Glomerular endothelial cell (primary cell): ENCODE measurements around the gene TNFRSF1A. TPM values are rescaled to one million over a fixed set of nuclear protein-coding genes. Genes with fewer than 3 reads are reported as not detected.

Experiments used
- DNase-seq: peaks from one replicate; pipeline ENCODE4 v3.0.0-alpha.2; 2011; ENCODE audit warnings: low read depth, low spot score; ENCODE audit errors: extremely low read depth
- total RNA-seq: library from RNA; depleted of rRNA; stranded (reverse); fragments of >200 nt; gene quantifications from 2 replicates; pipeline ENCODE4 v1.2.3, GENCODE V29; 2015

Gene TNFRSF1A
- total RNA-seq, 1 donor from 2014 or later = 204 TPM

GRCh38 chr12:6374786-6375160 is 32.9 kb upstream of the TNFRSF1A start:
- no peak for DNase-seq

- DNase-seq = no peak
Observed at GRCh38 chr12:6374028-6374785, 32.3 kb upstream of the TNFRSF1A start.

- no peak for DNase-seq
Observed at GRCh38 chr12:6373022-6373787, 31.3 kb upstream of the TNFRSF1A start.

- DNase-seq = no peak
Observed at GRCh38 chr12:6372403-6373003, 30.6 kb upstream of the TNFRSF1A start.

- DNase-seq = no peak
Observed at GRCh38 chr12:6370994-6371754, 29.3 kb upstream of the TNFRSF1A start.

GRCh38 chr12:6370576-6370935 is 28.7 kb upstream of the TNFRSF1A start:
- no peak for DNase-seq

GRCh38 chr12:6369916-6370575 is 28.2 kb upstream of the TNFRSF1A start:
- DNase-seq = no peak

- DNase-seq = no peak
Observed at GRCh38 chr12:6368906-6369525, 27.1 kb upstream of the TNFRSF1A start.

GRCh38 chr12:6367969-6368892 is 26.4 kb upstream of the TNFRSF1A start:
- DNase-seq = no peak

GRCh38 chr12:6367065-6367968 is 25.4 kb upstream of the TNFRSF1A start:
- DNase-seq = no peak

- no peak for DNase-seq
Observed at GRCh38 chr12:6364044-6364374, 22.1 kb upstream of the TNFRSF1A start.

GRCh38 chr12:6363330-6364043 is 21.6 kb upstream of the TNFRSF1A start:
- DNase-seq = no peak

GRCh38 chr12:6363010-6363329 is 21.1 kb upstream of the TNFRSF1A start:
- DNase-seq = no peak

- DNase-seq = no peak
Observed at GRCh38 chr12:6362403-6362802, 20.5 kb upstream of the TNFRSF1A start.

- no peak for DNase-seq
Observed at GRCh38 chr12:6361834-6362233, 20.0 kb upstream of the TNFRSF1A start.

GRCh38 chr12:6360578-6361490 is 19.0 kb upstream of the TNFRSF1A start:
- DNase-seq = no peak
